Limb (tissue), 2 donors: Measurements from ENCODE around the gene DSTN.

ENCODE experiments used
- DNase-seq, 2 donors: peaks; one replicate each; pipeline ENCODE4 v3.0.0-alpha.2; 2016; ENCODE audit errors: extremely low spot score in 2 of 2

DSTN gene

DNA sequence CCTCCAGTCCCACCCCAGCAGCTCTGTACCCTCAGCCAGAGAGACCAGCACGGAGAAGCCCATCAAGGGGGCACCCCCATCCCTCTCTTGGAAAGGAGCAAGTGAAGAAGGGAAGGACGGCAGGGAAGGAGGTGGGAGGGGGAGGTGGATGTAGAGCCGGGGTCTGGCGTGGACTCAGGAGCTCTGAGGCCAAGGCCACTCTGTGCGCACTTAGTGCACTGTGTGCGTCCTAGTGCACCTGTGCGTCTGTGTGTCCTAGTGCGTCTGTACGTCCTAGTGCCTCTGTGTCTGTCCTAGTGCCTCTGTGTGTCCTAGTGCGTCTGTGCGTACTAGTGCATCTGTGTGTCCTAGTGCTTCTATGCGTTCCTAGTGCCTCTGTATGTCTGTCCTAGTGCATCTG, 54.2 kb downstream of the DSTN start:
- DNase-seq = peak in 1 of 2 donors; percentile 13

- peak in 1 of 2 donors; percentile 21 for DNase-seq
These were observed 54.8 kb downstream of the DSTN start for GRCh38 chr20:17624551-17625245.

DNA sequence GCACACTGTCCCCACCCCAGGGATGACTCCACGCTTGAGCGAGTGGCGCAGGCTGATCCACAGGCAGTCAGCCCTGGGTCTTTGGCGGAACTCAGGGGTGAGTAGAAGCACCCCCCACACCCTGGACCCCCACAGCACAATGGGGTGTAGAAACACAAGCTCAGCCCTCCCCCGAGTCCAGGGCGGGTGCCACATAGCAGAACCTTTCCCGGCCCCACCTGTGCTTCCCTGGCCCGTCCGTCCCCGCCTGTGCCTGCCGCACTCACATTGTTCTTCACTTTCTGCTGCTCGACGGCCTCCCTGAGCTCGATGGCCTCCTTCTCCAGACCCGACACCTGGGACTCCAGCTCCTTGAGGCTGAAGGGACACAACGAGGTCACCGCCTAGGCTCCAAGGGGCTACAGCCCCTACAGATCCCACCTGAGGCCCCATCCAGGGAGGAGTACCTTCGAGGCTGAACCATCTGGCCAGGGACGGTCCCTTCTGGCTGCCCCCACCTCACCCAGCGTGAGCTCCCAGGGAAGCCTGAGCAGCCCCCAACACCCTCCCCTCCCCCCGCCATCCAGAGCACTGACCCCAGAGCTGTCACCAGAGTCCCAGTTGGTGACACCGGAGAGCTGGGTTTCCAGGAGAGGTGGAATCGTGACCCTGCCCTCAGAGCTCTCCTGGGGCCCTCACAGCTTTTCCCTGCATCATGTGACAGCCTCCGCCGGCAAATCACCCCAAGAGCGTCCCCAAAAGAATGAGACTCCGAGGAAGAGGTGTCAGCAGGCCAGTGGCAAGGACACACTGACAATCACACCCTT, 55.6 kb downstream of the DSTN start:
- DNase-seq = peak in 1 of 2 donors; percentile 26

- DNase-seq = no peak
These were observed 56.5 kb downstream of the DSTN start for GRCh38 chr20:17626217-17627007.

GRCh38 chr20:17627101-17627955, 57.5 kb downstream of the DSTN start:
- DNase-seq = no peak

DNA sequence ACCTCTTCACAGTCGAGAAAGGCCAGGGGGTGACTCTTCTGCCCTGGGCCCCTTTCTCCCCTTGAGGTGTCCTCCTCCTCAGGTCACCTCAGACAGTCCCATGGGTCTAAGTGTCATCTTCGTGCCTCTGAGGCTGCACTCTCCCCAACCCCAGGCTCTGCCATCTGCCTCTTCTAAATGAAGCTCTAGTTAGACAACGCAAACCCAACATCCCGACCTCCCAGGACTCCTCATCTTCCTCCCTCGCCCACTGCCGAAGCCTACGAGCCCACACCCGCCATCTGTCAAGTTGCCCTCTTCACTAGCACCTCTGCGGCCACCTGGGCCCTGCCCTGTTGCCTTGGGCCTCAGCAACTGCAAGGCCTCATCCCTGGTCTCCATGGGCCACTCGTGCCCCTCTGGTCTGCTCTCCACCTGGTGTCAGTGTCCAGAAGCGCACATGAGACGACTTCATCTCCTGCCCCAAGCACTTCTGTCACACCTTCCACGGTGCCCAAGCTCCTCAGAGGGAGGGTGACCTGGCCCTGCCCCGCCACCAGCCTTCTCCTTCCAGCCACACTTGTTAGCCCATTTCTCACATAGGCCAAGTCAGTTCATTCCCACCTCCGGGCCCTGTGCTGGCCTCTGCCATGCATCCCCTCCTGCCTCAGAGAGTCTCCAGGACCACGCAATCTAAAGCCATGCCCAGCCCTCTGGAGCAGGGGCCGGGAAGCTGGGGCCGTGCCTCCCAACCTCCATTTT, 58.4 kb downstream of the DSTN start:
- no peak for DNase-seq

- DNase-seq = no peak
These were observed 59.1 kb downstream of the DSTN start for GRCh38 chr20:17629025-17629424.

- no peak for DNase-seq
These were observed 59.8 kb downstream of the DSTN start for GRCh38 chr20:17629678-17630089.

GRCh38 chr20:17630151-17630805, 60.4 kb downstream of the DSTN start:
- no peak for DNase-seq

DNA sequence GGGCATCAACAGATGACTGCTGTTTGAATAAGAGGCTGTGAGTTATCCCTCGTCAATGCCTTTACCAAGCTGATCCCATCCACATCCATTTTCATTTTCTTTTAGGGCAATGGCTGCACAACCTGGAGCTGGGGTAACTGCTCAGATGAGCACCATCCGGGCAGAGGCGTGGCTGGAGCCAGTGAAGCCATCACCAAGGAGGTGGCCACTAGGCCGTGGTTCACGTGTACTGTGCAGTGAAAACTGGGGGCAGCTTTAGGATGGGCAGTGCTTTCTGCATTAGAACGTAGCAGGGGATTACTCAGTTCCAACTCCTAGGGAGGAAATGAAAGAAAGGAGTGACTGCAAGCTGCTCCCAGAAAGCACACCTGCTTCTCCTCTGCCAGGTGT, 60.9 kb downstream of the DSTN start:
- no peak for DNase-seq

DNA sequence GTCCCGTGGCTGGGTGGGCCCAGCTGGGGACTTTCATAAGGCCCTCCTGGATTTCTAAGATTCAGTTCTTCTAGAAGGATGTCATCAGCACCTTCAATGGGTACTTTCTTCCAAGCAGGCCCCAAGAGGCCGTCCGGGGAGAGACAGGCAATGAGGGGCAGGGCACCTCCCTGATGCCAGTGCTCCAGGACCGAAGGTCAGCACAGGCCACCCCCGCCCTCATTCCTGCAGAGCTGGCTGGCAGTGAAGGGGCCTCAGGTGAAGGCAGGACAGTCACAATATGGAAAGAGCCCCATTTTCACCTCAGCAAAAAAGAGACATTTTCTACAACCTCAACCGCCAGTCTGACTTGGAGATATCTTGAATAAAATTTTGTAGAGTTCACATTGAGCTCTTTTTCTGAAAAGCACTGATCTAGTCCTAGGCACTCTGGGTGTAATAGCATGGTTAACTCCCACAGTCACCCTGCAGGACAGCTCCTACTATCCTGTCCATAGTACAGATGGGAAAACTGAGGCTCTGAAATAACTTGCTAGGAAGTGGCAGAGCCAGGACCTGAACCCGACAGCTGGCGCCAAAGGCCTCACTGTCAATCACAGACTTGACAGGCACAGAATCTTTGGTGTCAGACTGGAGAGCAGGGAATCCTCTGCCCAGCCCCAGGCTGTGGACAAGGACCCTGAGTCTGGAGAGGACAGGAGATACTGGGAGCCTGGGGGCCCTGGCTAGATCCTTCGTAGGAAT, 61.9 kb downstream of the DSTN start:
- DNase-seq = no peak

DNA sequence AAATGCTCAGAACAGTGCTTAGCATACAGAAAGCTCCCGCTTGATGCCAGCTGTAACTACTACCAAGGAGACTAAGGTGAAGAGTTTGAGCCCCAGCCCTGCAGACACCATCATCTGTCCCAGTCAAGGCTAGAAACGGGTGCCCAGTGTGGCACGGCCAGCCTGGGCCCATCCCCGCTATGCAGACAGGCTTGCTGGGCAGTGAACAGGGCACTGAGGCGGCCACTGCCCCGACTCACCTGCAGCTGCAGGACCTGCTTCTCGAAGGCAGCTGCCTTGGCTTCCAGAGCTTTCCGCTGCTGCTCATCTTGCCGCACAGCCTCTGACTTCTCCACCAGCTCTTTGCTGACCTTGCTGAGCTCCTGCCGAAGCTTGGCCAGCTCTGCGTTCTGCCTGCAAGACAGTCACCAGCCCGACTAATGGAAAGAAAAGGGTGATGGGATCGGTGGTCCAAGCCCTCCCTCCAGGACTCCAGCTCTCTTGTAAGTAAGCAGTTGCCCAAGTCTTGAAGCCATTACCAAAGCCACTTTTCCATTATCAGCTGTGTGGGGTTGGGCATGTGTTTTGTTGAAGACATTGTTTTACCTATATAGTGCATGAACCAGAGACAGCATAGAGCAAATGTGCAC, 63.5 kb downstream of the DSTN start:
- no peak for DNase-seq

GRCh38 chr20:17633850-17634500, 64.1 kb downstream of the DSTN start:
- DNase-seq = no peak

GRCh38 chr20:17634661-17635331, 64.9 kb downstream of the DSTN start:
- DNase-seq = no peak

DNA sequence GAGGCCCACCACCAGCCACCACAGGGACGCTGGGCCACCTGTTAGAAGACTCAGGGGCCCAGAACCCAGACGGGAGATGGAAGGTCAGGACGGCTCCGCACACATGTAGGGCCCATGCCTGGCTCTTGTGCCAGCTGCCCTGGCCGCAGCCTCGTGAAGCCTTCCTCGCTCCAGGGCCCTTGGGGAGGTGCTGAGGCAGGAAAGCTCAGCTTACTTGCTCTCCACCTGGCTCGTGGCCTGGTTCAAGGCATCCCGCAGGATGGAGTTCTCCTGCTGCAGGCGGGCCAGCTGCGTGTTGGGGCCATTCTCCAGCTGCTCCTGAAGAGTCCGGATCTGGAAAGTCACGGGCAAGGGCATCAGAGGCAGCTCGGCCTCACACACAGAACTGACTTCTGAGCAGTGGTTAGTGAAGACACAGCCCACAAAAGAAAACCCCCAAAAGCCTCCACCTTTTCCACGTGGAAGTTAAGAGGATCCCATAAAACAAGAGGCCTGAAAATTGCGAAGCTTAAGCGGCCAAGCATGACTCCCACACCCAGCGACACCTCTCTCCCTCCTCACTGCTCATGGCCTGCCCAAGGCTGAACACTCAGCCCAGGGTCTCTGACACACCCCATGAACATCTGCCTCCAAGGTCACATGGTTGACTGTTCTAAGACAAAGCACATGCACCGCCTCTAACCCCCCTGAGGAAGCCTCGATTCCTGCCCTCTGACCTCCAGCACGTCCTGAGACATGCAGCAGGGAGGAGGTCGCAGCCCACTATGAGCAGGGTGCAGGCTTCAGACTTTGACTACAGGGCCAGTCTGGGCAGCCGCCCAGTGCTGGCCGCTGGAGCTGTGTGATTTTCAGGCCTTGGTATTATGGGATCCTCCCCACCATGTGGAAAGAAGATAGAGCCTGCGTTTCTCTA, 65.7 kb downstream of the DSTN start:
- no peak for DNase-seq

DNA sequence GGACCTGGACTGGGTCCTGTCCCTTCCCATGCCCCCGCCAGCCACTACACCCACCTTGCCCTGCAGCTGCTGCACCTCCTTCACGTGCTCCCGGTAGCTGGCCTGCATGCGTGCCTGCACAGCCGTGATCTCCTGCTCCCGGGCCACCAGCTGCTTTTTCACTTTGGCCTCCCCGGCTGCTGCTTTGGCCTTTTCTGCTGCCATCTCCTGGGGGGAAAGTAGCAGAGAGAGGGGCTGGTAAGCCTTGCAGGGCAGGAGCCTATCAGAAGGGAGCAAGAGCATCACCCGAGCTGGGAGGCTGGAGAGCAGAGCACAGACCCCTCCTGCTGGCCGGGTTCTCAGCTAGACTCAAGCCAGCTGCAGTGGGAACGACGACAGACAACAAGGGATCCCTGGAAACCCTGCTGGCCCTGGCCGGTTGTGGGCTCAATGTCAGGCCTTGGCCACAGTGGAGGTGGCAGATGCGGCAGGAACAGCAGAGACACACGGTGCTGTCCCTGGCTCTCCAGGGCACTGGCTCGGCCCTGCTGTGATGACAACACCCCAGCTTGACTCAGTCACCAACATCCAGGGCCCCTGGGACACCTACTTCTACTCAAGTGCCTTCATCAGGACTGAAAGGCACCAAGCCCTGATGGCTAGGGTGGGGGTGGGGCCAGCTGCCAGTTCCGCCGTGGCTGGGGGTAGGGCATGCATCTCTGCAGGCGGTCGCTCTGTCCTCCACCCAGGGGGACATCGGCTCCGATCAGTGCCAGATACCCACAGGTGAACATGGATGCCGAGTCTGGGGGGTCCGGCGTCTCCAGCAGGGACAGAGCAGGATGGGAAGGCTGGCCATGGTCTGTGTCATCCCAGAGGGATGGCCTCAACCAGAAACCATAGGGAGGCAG, 66.9 kb downstream of the DSTN start:
- peak; percentile 31 to 59 for DNase-seq
